Measurements from ENCODE around the gene NCS1. TPM values are rescaled to one million over a fixed set of nuclear protein-coding genes. Genes with fewer than 3 reads are reported as not detected.

Gene NCS1
- total RNA-seq, 1 experiment from 2014 or later, result 68.7 TPM

GRCh38 chr9:130196643-130197042 lies 24.4 kb downstream of the NCS1 start:
- ATAC-seq, result no peak
- no TSS peak for BruUV-seq (replicated peaks)
- Histone ChIP-seq H2AFZ (ENCODE audit: low read depth, low read length, poor library complexity, severe bottlenecking) (no peak overlapping the region), H3K79me2 (ENCODE audit: insufficient read depth, low read length) (peaks cover 84% of the 10 kb centered on the region), H3K4me3 (replicated peaks in 1 of 2; ENCODE audit: low read depth in 1 of 2, low read length in 2 of 2) (no peak overlapping the region), H4K20me1 (ENCODE audit: insufficient read depth) (no peaks in the 10 kb centered on the region; the same call in 1 of the 2 replicates), H3K27me3 (ENCODE audit: insufficient read depth, low read length) (no peaks in the 10 kb centered on the region), H3K9ac (ENCODE audit: low read length) (no peak overlapping the region), H3K36me3 (ENCODE audit: control insufficient read depth in 1 of 2, insufficient read depth in 2 of 2, low read length in 2 of 2) (no peaks in the 10 kb centered on the region), H3K27ac (ENCODE audit: low read depth, low read length) (no peak overlapping the region), H3K4me1 (ENCODE audit: control insufficient read depth in 1 of 2, insufficient read depth in 2 of 2, low read length in 2 of 2) (no peaks in the 10 kb centered on the region), H3K4me2 (ENCODE audit: low read length) (no peak overlapping the region), H3K9me2 (ENCODE audit: insufficient read depth) (no peaks in the 10 kb centered on the region), H3K9me3 (ENCODE audit: control insufficient read depth in 1 of 2, insufficient read depth in 1 of 2, low read depth in 1 of 2, low read length in 2 of 2) (no peaks in the 10 kb centered on the region)
- intact Hi-C loops (cut with micrococcal nuclease), result no loop called here
- TF ChIP-seq CEBPB (IDR thresholded peaks at IDR 0.05; ENCODE audit: low read depth) (no peak), POLR2A (IDR thresholded peaks at IDR 0.05; ENCODE audit: borderline replicate concordance, extremely low read depth, insufficient read depth, insufficient read length) (no peak), ZNF274 (IDR thresholded peaks at IDR 0.05; ENCODE audit: low read depth, low read length) (no peak), FOSL1 (IDR thresholded peaks at IDR 0.05; ENCODE audit: low read depth) (no peak)
- TF ChIP-seq, protein P1, sequence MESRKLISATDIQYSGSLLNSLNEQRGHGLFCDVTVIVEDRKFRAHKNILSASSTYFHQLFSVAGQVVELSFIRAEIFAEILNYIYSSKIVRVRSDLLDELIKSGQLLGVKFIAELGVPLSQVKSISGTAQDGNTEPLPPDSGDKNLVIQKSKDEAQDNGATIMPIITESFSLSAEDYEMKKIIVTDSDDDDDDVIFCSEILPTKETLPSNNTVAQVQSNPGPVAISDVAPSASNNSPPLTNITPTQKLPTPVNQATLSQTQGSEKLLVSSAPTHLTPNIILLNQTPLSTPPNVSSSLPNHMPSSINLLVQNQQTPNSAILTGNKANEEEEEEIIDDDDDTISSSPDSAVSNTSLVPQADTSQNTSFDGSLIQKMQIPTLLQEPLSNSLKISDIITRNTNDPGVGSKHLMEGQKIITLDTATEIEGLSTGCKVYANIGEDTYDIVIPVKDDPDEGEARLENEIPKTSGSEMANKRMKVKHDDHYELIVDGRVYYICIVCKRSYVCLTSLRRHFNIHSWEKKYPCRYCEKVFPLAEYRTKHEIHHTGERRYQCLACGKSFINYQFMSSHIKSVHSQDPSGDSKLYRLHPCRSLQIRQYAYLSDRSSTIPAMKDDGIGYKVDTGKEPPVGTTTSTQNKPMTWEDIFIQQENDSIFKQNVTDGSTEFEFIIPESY (IDR thresholded peaks at IDR 0.05; ENCODE audit: extremely low read depth, insufficient replicate concordance, low read length), result no peak
- RAD21 ChIA-PET (ENCODE audit: low non-redundant PET in 1 of 2, low total read pairs in 2 of 2, uncharacterized antibody in 2 of 2, unreplicated experiment in 2 of 2), result no interaction called here
- no peak for DNase-seq (ENCODE audit: low read depth, low spot score)
- CTCF ChIA-PET, result interaction anchor here (0.6 kb wide), 1 partner anchor 32 kb away, joined by 3 read pairs; no protein-coding TSS in a partner anchor
- POLR2A ChIA-PET, result no interaction called here

DNA sequence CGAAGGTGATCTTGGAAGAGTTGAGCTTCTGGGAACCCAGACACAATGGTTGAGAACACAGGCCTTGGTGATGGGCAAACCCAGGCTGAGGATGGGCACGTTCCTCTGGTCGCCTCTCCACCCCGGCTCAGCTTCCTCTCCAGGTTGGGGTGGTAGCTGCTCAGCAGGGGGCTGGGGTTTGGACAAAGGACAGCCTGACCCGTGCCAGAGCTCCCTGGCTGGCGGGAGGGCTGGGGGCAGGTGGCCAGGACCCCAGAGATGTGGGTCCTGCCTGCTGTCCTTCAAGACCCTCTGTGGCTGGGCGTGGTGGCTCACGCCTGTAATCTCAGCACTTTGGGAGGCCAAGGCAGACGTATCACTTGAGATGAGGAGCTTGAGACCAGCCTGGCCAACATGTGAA lies 25.2 kb downstream of the NCS1 start:
- POLR2A ChIA-PET, result no interaction called here
- Histone ChIP-seq H3K4me3 (replicated peaks in 1 of 2; ENCODE audit: low read depth in 1 of 2, low read length in 2 of 2) (no peak overlapping the region), H3K9ac (ENCODE audit: low read length) (no peak overlapping the region), H3K79me2 (ENCODE audit: insufficient read depth, low read length) (peaks cover 79% of the 10 kb centered on the region), H3K36me3 (ENCODE audit: control insufficient read depth in 1 of 2, insufficient read depth in 2 of 2, low read length in 2 of 2) (no peaks in the 10 kb centered on the region), H3K27me3 (ENCODE audit: insufficient read depth, low read length) (no peaks in the 10 kb centered on the region), H3K9me3 (ENCODE audit: control insufficient read depth in 1 of 2, insufficient read depth in 1 of 2, low read depth in 1 of 2, low read length in 2 of 2) (no peaks in the 10 kb centered on the region), H4K20me1 (ENCODE audit: insufficient read depth) (no peaks in the 10 kb centered on the region; the same call in 1 of the 2 replicates), H3K4me2 (ENCODE audit: low read length) (no peak overlapping the region), H3K9me2 (ENCODE audit: insufficient read depth) (no peaks in the 10 kb centered on the region), H2AFZ (ENCODE audit: low read depth, low read length, poor library complexity, severe bottlenecking) (no peak overlapping the region), H3K27ac (ENCODE audit: low read depth, low read length) (no peak overlapping the region), H3K4me1 (ENCODE audit: control insufficient read depth in 1 of 2, insufficient read depth in 2 of 2, low read length in 2 of 2) (no peaks in the 10 kb centered on the region)
- ATAC-seq (no peak), DNase-seq (ENCODE audit: low read depth, low spot score) (no peak)
- CTCF ChIA-PET, result no interaction called here
- intact Hi-C loops (cut with micrococcal nuclease), result no loop called here
- no TSS peak for BruUV-seq (replicated peaks)
- RAD21 ChIA-PET (ENCODE audit: low non-redundant PET in 1 of 2, low total read pairs in 2 of 2, uncharacterized antibody in 2 of 2, unreplicated experiment in 2 of 2), result no interaction called here
- TF ChIP-seq YY1 (IDR thresholded peaks at IDR 0.05; ENCODE audit: extremely low read depth, insufficient replicate concordance, low read depth, low read length) (no peak), MAX (IDR thresholded peaks at IDR 0.05) (no peak), EZH2phosphoT487 (IDR thresholded peaks at IDR 0.05; ENCODE audit: borderline replicate concordance) (no peak), SIN3A (IDR thresholded peaks at IDR 0.05; ENCODE audit: low read depth) (no peak), EZH2 (IDR thresholded peaks at IDR 0.05) (no peak), ZFX (IDR thresholded peaks at IDR 0.05) (no peak), CBX3 (IDR thresholded peaks at IDR 0.05; ENCODE audit: low read depth) (no peak), JUND (IDR thresholded peaks at IDR 0.05) (no peak), ELF1 (IDR thresholded peaks at IDR 0.05; ENCODE audit: borderline replicate concordance, low read depth) (no peak), SRF (IDR thresholded peaks at IDR 0.05; ENCODE audit: low read depth) (no peak), CEBPB (IDR thresholded peaks at IDR 0.05; ENCODE audit: low read depth) (no peak), SP1 (IDR thresholded peaks at IDR 0.05; ENCODE audit: low read depth) (no peak), ATF3 (IDR thresholded peaks at IDR 0.05) (no peak), POLR2A (IDR thresholded peaks at IDR 0.05; ENCODE audit: borderline replicate concordance, extremely low read depth, insufficient read depth, insufficient read length) (no peak)
